GM23338 (cell line): ENCODE measurements around the gene TFIP11. TPM values are rescaled to one million over a fixed set of nuclear protein-coding genes. Genes with fewer than 3 reads are reported as not detected.

Experiments
- ATAC-seq: fragments of 200-7000 bp; cut with Tn5 transposase; 3 replicates; pipeline ENCODE4 v1.9.1; 2020
- DNase-seq: peaks from one replicate; pipeline ENCODE4 v3.0.0-alpha.2; 2015; ENCODE audit warnings: low spot score
- H2AFZ ChIP-seq: fragments of 200-600 bp; sonication (generic); 2 replicates; pipeline ENCODE4 v1.8.0; 2016; ENCODE audit warnings: antibody characterized with exemption, mild to moderate bottlenecking, moderate library complexity
- H3F3A ChIP-seq: fragments of 200-600 bp; sonication (generic); replicated peaks from 2 replicates; pipeline ENCODE4 v1.8.0; 2017; ENCODE audit warnings: antibody characterized with exemption, mixed run types, low read depth
- H3K27ac ChIP-seq: fragments of 200-600 bp; sonication (generic); 2 replicates; pipeline ENCODE4 v1.6.1; 2016; ENCODE audit warnings: low read depth
- H3K27me3 ChIP-seq: fragments of 200-600 bp; sonication (generic); 2 replicates; pipeline ENCODE4 v1.8.0; 2016; ENCODE audit warnings: mild to moderate bottlenecking, mixed run types, moderate library complexity; ENCODE audit not compliant: insufficient read depth
- H3K36me3 ChIP-seq: fragments of 200-600 bp; sonication (generic); 2 replicates; pipeline ENCODE4 v1.8.0; 2016; ENCODE audit warnings: mild to moderate bottlenecking; ENCODE audit not compliant: insufficient read depth
- H3K4me1 ChIP-seq: fragments of 200-600 bp; sonication (generic); 2 replicates; pipeline ENCODE4 v1.8.0; 2016; ENCODE audit warnings: mild to moderate bottlenecking, moderate library complexity; ENCODE audit not compliant: insufficient read depth
- H3K4me2 ChIP-seq: fragments of 200-600 bp; sonication (generic); 2 replicates; pipeline ENCODE4 v1.7.1; 2017; ENCODE audit warnings: mixed run types
- H3K4me3 ChIP-seq: fragments of 200-600 bp; sonication (generic); 2 replicates; pipeline ENCODE4 v1.6.1; 2016; ENCODE audit warnings: mixed run types
- H3K79me2 ChIP-seq: fragments of 200-600 bp; sonication (generic); replicated peaks from 2 replicates; pipeline ENCODE4 v1.8.0; 2017; ENCODE audit warnings: mild to moderate bottlenecking; ENCODE audit not compliant: insufficient read depth
- H3K9me2 ChIP-seq: fragments of 200-600 bp; sonication (generic); 2 replicates; pipeline ENCODE4 v1.8.0; 2017; ENCODE audit not compliant: insufficient read depth
- H4K20me1 ChIP-seq: fragments of 200-600 bp; sonication (generic); replicated peaks from 2 replicates; pipeline ENCODE4 v1.8.0; 2017; ENCODE audit warnings: mild to moderate bottlenecking; ENCODE audit not compliant: insufficient read depth
- H3K27ac Mint-ChIP-seq: 2 replicates; pipeline ENCODE4 v1.8.0; 2020; ENCODE audit warnings: inconsistent platforms, mild to moderate bottlenecking, moderate library complexity, mixed read lengths
- H3K27me3 Mint-ChIP-seq: 3 replicates; pipeline ENCODE4 v1.8.0; 2022; ENCODE audit warnings: low read depth, mild to moderate bottlenecking, moderate library complexity, mixed read lengths, inconsistent platforms; ENCODE audit not compliant: insufficient read depth, poor library complexity
- H3K36me3 Mint-ChIP-seq: 3 replicates; pipeline ENCODE4 v1.8.0; 2021; ENCODE audit warnings: low read depth, mild to moderate bottlenecking, inconsistent platforms, moderate library complexity, mixed read lengths
- H3K4me1 Mint-ChIP-seq: 3 replicates; pipeline ENCODE4 v1.8.0; 2020; ENCODE audit warnings: mild to moderate bottlenecking, inconsistent platforms, mixed read lengths
- H3K4me3 Mint-ChIP-seq: 3 replicates; pipeline ENCODE4 v1.8.0; 2021; ENCODE audit warnings: moderate library complexity, mild to moderate bottlenecking, inconsistent platforms, mixed read lengths
- H3K9me3 Mint-ChIP-seq: 3 replicates; pipeline ENCODE4 v1.8.0; 2020; ENCODE audit warnings: moderate library complexity, mild to moderate bottlenecking, inconsistent platforms, mixed read lengths
- CREB1 ChIP-seq: fragments of 250-450 bp; sonication (Bioruptor Pico); IDR thresholded peaks from 2 replicates; pipeline ENCODE4 v1.5.0; 2020; ENCODE audit warnings: low read depth, mild to moderate bottlenecking, moderate library complexity
- JUNB ChIP-seq: IDR thresholded peaks from one replicate; pipeline ENCODE4 v1.6.1; 2016; ENCODE audit warnings: antibody characterized with exemption; ENCODE audit not compliant: unreplicated experiment
- STAT1 ChIP-seq: IDR thresholded peaks from one replicate; pipeline ENCODE4 v1.6.1; 2016; ENCODE audit warnings: antibody characterized with exemption; ENCODE audit not compliant: unreplicated experiment
- ZNF114 ChIP-seq: fragments of 250-450 bp; sonication (Bioruptor Pico); IDR thresholded peaks from 2 replicates; pipeline ENCODE4 v1.5.0; 2020; ENCODE audit warnings: mild to moderate bottlenecking, moderate library complexity
- ZNF462 ChIP-seq: fragments of 250-450 bp; sonication (Bioruptor Pico); IDR thresholded peaks from 2 replicates; pipeline ENCODE4 v1.5.0; 2020; ENCODE audit warnings: mild to moderate bottlenecking, moderate library complexity
- polyA plus RNA-seq: library from polyadenylated mRNA; unstranded; fragments of >200 nt; fragmentation: Nextera tagmentation; extraction: Ambion mirVana; gene quantifications from 2 replicates; pipeline ENCODE4 v1.2.1, GENCODE V29; 2016
- total RNA-seq: library from RNA; depleted of rRNA; stranded (reverse); fragments of >200 nt; shearing (Covaris generic); gene quantifications from 2 replicates; pipeline ENCODE4 v1.2.3, GENCODE V29; 2014
- TF ChIP-seq, protein P1 (sequence below): IDR thresholded peaks from 2 replicates; pipeline ENCODE4 v1.6.1; 2016; ENCODE audit warnings: antibody characterized with exemption
- TF ChIP-seq, protein P2 (sequence below): IDR thresholded peaks from one replicate; pipeline ENCODE4 v1.6.1; 2018; ENCODE audit warnings: antibody characterized with exemption; ENCODE audit not compliant: unreplicated experiment

Gene TFIP11
- total and polyA plus RNA-seq, 2 experiments from 2014 or later = 17.1 to 26.2 TPM

DNA sequence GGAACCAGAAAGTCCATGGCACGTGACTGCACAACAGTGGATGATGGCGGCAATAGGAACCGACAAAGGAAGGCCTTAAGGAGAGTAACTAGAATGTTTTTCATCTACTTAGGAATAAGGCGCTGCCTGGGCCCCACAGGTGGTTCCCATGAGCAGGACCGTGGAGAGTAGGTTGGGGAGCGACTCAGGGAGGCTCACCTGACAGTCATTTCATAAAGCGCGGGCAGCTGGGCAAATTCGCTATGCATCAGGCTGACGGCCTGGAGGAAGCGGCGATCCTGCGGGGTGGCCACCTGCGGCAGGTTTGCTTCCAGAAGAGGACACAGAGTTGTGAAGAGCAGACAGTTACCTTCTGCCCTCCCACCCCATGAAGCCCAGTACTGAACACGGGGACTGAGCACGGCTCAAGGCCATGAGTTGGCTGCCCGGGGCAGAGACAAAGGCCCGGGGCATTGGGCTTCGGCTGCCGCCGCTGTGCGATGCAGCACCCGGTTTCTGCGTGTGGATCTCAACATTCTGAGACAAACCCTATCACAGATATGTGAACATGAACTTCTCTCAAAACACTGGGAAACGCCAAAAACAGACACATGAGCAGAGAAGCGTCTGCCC, 54.5 kb downstream of the TFIP11 start:
- Histone ChIP-seq H4K20me1 (no peaks in the 10 kb centered on the region; the same call in none of the 2 replicates), H3K4me3 (no peak overlapping the region), H3K27ac (no peak overlapping the region), H3F3A (peaks cover 11% of the 10 kb centered on the region; the same call in 1 of the 2 replicates), H2AFZ (no peak overlapping the region), H3K4me1 (no peaks in the 10 kb centered on the region), H3K9me2 (no peaks in the 10 kb centered on the region), H3K4me2 (no peak overlapping the region), H3K27me3 (no peaks in the 10 kb centered on the region), H3K79me2 (peaks cover 15% of the 10 kb centered on the region; the same call in 1 of the 2 replicates), H3K36me3 (peaks cover 4% of the 10 kb centered on the region; the same call in 1 of the 2 replicates)
- no peaks in the 10 kb centered on the region for H3K9me3 Mint-ChIP-seq
- DNase-seq = no peak
- no peak overlapping the region for H3K4me3 Mint-ChIP-seq
- H3K36me3 Mint-ChIP-seq = peaks cover 38% of the 10 kb centered on the region
- peaks cover 6% of the 10 kb centered on the region; the same call in 2 of the 3 replicates for H3K4me1 Mint-ChIP-seq
- peaks cover 1% of the 10 kb centered on the region for H3K27me3 Mint-ChIP-seq
- H3K27ac Mint-ChIP-seq = peak overlapping the region; percentile 40; the same call in 1 of the 2 replicates
- ATAC-seq = no peak
- TF ChIP-seq STAT1 = no peak
- TF ChIP-seq, protein P1, sequence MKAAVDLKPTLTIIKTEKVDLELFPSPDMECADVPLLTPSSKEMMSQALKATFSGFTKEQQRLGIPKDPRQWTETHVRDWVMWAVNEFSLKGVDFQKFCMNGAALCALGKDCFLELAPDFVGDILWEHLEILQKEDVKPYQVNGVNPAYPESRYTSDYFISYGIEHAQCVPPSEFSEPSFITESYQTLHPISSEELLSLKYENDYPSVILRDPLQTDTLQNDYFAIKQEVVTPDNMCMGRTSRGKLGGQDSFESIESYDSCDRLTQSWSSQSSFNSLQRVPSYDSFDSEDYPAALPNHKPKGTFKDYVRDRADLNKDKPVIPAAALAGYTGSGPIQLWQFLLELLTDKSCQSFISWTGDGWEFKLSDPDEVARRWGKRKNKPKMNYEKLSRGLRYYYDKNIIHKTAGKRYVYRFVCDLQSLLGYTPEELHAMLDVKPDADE = no peak
- TF ChIP-seq, protein P2, sequence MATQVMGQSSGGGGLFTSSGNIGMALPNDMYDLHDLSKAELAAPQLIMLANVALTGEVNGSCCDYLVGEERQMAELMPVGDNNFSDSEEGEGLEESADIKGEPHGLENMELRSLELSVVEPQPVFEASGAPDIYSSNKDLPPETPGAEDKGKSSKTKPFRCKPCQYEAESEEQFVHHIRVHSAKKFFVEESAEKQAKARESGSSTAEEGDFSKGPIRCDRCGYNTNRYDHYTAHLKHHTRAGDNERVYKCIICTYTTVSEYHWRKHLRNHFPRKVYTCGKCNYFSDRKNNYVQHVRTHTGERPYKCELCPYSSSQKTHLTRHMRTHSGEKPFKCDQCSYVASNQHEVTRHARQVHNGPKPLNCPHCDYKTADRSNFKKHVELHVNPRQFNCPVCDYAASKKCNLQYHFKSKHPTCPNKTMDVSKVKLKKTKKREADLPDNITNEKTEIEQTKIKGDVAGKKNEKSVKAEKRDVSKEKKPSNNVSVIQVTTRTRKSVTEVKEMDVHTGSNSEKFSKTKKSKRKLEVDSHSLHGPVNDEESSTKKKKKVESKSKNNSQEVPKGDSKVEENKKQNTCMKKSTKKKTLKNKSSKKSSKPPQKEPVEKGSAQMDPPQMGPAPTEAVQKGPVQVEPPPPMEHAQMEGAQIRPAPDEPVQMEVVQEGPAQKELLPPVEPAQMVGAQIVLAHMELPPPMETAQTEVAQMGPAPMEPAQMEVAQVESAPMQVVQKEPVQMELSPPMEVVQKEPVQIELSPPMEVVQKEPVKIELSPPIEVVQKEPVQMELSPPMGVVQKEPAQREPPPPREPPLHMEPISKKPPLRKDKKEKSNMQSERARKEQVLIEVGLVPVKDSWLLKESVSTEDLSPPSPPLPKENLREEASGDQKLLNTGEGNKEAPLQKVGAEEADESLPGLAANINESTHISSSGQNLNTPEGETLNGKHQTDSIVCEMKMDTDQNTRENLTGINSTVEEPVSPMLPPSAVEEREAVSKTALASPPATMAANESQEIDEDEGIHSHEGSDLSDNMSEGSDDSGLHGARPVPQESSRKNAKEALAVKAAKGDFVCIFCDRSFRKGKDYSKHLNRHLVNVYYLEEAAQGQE = no peak
- TF ChIP-seq CREB1 (CRISPR knock-in tag) = no peak
- TF ChIP-seq JUNB = no peak
- no peak for TF ChIP-seq ZNF114 (CRISPR knock-in tag)
- TF ChIP-seq ZNF462 (CRISPR knock-in tag) = no peak
